Measurements from ENCODE around the gene DLL4.
"Not testable (repeated sequence)": the region's sequence is repeated elsewhere in the genome, so short reads cannot be mapped to it uniquely, and the experiment has no call there.

DLL4 gene

DNA sequence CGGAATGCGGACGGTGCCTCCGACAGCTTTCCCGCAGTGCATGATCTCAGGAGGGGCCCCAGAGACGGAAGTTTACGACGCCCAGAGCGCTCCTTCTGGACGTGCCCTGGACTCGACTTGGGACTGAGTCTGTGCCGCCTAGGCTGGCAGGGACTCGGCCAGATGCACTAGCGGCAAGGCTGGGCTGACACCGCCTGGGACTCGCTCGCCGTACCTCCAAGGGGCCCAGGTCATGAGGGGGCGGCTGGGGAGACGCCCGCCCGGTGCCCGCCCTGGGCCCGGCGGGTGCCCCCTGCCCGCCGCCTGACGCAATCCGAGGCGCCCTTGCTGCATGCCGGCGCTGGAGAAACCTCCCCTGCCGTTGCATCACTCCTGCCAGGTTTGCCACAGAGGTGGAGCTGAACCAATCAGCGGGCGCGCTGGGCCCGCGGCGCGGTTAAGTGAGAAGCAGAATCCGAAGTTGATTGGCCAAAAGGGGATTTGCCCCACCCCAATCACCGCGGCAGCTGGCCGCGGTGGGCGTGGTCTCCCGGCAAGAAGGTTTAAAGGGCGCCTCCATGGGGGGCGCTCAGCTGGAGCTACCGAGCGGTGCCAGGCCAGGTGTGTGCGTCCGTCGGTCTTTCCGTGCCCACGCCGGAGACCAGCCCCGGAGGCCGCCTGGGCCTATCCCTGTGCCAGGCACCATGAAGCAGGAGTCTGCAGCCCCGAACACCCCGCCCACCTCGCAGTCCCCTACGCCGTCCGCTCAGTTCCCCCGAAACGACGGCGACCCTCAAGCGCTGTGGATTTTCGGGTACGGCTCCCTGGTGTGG is 24.0 kb downstream of the DLL4 start, which contains the start of gene CHAC1:
TSS of gene CHAC1 (plus strand) at position 571 of the 812 bp plus-strand sequence. CDS start at position 684, 113 bp downstream.
- Histone ChIP-seq H3K27ac (ENCODE audit: low read depth in 2 of 2, low read length in 2 of 2) (peak within 1 kb of the TSS; percentile 83 to 89), H3K9ac (ENCODE audit: low read depth in 1 of 2, low read length in 2 of 2) (peak within 1 kb of the TSS; percentile 72 to 79), H3K4me1 (ENCODE audit: control insufficient read depth in 2 of 2, insufficient read depth in 2 of 2, low read length in 2 of 2) (peaks cover 15 to 24% of the 10 kb centered on the region in 2 donors), H3K27me3 (ENCODE audit: control insufficient read depth in 2 of 2, insufficient read depth in 2 of 2, low read length in 2 of 2) (no peaks in the 10 kb centered on the region), H3K4me3 (ENCODE audit: low read length in 2 of 2) (peak within 1 kb of the TSS; percentile 79 to 84), H3K36me3 (ENCODE audit: control insufficient read depth in 2 of 2, insufficient read depth in 2 of 2, low read length in 2 of 2) (no peaks in the 10 kb centered on the region), H3K9me3 (ENCODE audit: control insufficient read depth in 2 of 2, low read length in 2 of 2) (no peaks in the 10 kb centered on the region)

DNA sequence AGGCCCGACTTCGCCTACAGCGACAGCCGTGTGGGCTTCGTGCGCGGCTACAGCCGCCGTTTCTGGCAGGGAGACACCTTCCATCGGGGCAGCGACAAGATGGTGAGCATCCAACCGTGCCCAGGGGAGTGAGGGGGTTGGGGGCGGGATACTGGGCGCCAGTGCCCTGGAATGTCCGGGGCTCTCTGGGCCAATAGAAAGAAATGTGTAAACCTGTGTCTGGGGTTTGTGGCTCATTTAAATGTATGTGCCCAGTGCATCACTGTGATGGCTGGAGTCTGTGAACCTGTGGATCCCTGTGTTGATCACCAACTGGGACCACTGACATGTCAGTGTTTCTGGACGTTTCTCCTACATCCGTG is 24.6 kb downstream of the DLL4 start:
- no peaks in the 10 kb centered on the region for H3K36me3 ChIP-seq (ENCODE audit: control insufficient read depth in 2 of 2, insufficient read depth in 2 of 2, low read length in 2 of 2)
- peaks cover 15 to 24% of the 10 kb centered on the region in 2 donors for H3K4me1 ChIP-seq (ENCODE audit: control insufficient read depth in 2 of 2, insufficient read depth in 2 of 2, low read length in 2 of 2)
- peak overlapping the region; percentile 54 to 72 for H3K9ac ChIP-seq (ENCODE audit: low read depth in 1 of 2, low read length in 2 of 2)
- H3K9me3 ChIP-seq (ENCODE audit: control insufficient read depth in 2 of 2, low read length in 2 of 2): no peaks in the 10 kb centered on the region
- peak overlapping the region in 1 of 2 donors; percentile 53 for H3K27ac ChIP-seq (ENCODE audit: low read depth in 2 of 2, low read length in 2 of 2)
- no peaks in the 10 kb centered on the region for H3K27me3 ChIP-seq (ENCODE audit: control insufficient read depth in 2 of 2, insufficient read depth in 2 of 2, low read length in 2 of 2)
- peak overlapping the region; percentile 79 to 84 for H3K4me3 ChIP-seq (ENCODE audit: low read length in 2 of 2)

DNA sequence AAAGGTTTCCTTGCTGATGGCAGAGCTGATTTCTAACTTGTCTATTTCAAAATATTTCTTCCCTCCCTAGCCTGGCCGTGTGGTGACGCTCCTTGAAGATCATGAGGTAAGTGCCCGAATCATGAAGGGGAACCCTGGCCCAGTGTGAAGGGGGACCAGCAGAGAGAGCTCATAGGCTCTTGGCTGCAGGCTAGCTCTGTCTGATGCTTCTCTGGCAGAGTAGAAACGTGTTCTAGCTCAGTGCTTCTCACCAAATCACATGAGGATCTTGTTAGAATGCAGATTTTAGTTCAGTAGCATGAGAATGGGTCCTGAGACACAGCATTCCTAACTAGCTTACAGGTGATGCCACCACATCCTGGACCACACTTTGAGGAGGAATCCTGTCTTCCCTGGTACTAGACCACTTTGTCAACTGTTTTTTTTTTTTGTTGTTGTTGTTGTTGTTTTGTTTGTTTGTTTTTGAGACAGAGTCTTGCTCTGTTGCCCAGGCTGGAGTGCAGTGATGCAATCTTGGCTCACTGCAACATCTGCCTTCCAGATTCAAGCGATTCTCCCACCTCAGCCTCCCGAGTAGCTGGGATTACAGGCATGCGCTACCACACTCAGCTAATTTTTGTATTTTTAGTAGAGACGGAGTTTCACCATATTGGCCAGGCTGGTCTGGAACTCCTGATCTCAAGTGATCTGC is 25.2 kb downstream of the DLL4 start:
- H3K4me1 ChIP-seq (ENCODE audit: control insufficient read depth in 2 of 2, insufficient read depth in 2 of 2, low read length in 2 of 2): peaks cover 14 to 22% of the 10 kb centered on the region in 2 donors
- H3K36me3 ChIP-seq (ENCODE audit: control insufficient read depth in 2 of 2, insufficient read depth in 2 of 2, low read length in 2 of 2); H3K27ac ChIP-seq (ENCODE audit: low read depth in 2 of 2, low read length in 2 of 2); H3K9me3 ChIP-seq (ENCODE audit: control insufficient read depth in 2 of 2, low read length in 2 of 2); H3K27me3 ChIP-seq (ENCODE audit: control insufficient read depth in 2 of 2, insufficient read depth in 2 of 2, low read length in 2 of 2); H3K9ac ChIP-seq (ENCODE audit: low read depth in 1 of 2, low read length in 2 of 2): not testable (repeated sequence)
- H3K4me3 ChIP-seq (ENCODE audit: low read length in 2 of 2): peak overlapping the region in 1 of 2 donors; percentile 79

GRCh38 chr15:40955141-40955903 is 26.2 kb downstream of the DLL4 start:
- no peaks in the 10 kb centered on the region for H3K36me3 ChIP-seq (ENCODE audit: control insufficient read depth in 2 of 2, insufficient read depth in 2 of 2, low read length in 2 of 2)
- peaks cover 8 to 19% of the 10 kb centered on the region in 2 donors for H3K4me1 ChIP-seq (ENCODE audit: control insufficient read depth in 2 of 2, insufficient read depth in 2 of 2, low read length in 2 of 2)
- H3K9me3 ChIP-seq (ENCODE audit: control insufficient read depth in 2 of 2, low read length in 2 of 2): no peaks in the 10 kb centered on the region
- no peaks in the 10 kb centered on the region for H3K27me3 ChIP-seq (ENCODE audit: control insufficient read depth in 2 of 2, insufficient read depth in 2 of 2, low read length in 2 of 2)
- H3K4me3 ChIP-seq (ENCODE audit: low read length in 2 of 2): no peak overlapping the region
- no peak overlapping the region for H3K27ac ChIP-seq (ENCODE audit: low read depth in 2 of 2, low read length in 2 of 2)
- H3K9ac ChIP-seq (ENCODE audit: low read depth in 1 of 2, low read length in 2 of 2): peak overlapping the region in 1 of 2 donors; percentile 17

DNA sequence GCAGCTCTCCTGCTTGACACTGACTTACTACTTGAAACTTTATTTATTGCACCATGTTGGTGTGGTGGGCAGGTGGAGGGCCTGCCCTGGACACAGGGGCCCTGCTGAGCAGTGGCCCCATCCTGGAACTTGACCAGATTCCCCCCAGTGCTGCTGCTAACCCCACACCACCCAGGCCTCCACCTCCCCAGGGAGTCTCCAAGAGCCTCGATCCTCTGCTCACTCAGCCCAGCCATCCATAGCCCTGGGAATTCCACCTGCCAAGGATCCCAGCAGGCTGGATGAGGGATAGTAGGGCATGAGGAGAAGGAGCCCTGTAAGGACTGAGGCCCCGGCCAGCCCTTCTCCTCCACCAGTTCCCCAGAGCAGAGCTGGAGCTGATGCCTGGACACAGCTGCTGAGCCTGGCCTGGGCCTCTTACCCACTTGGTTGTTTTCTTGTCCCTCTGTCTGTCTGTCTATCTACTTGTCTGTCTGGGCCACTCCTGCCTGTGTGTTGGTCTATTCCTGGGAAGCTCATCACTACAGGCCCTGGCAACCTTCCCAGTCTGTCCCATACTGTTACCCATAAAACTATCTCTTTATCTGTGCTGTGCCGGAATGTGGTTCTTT is 26.9 kb downstream of the DLL4 start:
- no peaks in the 10 kb centered on the region for H3K36me3 ChIP-seq (ENCODE audit: control insufficient read depth in 2 of 2, insufficient read depth in 2 of 2, low read length in 2 of 2)
- H3K4me3 ChIP-seq (ENCODE audit: low read length in 2 of 2): no peak overlapping the region
- H3K9me3 ChIP-seq (ENCODE audit: control insufficient read depth in 2 of 2, low read length in 2 of 2): no peaks in the 10 kb centered on the region
- H3K4me1 ChIP-seq (ENCODE audit: control insufficient read depth in 2 of 2, insufficient read depth in 2 of 2, low read length in 2 of 2): peaks cover 14 to 25% of the 10 kb centered on the region in 2 donors
- H3K27ac ChIP-seq (ENCODE audit: low read depth in 2 of 2, low read length in 2 of 2): no peak overlapping the region
- no peaks in the 10 kb centered on the region for H3K27me3 ChIP-seq (ENCODE audit: control insufficient read depth in 2 of 2, insufficient read depth in 2 of 2, low read length in 2 of 2)
- H3K9ac ChIP-seq (ENCODE audit: low read depth in 1 of 2, low read length in 2 of 2): no peak overlapping the region

DNA sequence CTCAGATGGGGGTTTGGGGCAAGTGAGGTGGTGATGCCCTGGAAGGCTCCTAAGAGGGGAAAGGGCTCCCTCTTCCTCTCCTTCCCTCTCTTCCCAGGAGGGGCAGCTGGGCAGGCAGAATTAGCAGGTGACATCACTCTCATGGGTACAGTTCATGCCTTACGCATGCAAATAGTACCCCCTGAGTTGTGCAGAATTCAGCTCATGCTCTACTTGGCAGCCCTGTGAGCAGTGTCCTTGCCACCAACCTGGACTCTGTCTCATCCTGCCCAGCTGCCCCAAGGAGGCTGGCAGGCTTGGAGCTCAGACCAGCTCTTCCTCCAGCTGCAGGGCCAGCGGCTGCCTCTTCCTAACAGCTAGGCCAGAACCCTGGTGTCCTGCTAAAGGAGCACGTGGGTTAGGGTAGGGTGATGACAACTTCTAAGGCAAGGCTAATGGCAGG is 27.4 kb downstream of the DLL4 start:
- no peaks in the 10 kb centered on the region for H3K36me3 ChIP-seq (ENCODE audit: control insufficient read depth in 2 of 2, insufficient read depth in 2 of 2, low read length in 2 of 2)
- H3K4me3 ChIP-seq (ENCODE audit: low read length in 2 of 2): no peak overlapping the region
- H3K27me3 ChIP-seq (ENCODE audit: control insufficient read depth in 2 of 2, insufficient read depth in 2 of 2, low read length in 2 of 2): no peaks in the 10 kb centered on the region
- H3K27ac ChIP-seq (ENCODE audit: low read depth in 2 of 2, low read length in 2 of 2): peak overlapping the region in 1 of 2 donors; percentile 11
- no peak overlapping the region for H3K9ac ChIP-seq (ENCODE audit: low read depth in 1 of 2, low read length in 2 of 2)
- H3K9me3 ChIP-seq (ENCODE audit: control insufficient read depth in 2 of 2, low read length in 2 of 2): no peaks in the 10 kb centered on the region
- H3K4me1 ChIP-seq (ENCODE audit: control insufficient read depth in 2 of 2, insufficient read depth in 2 of 2, low read length in 2 of 2): peaks cover 14 to 28% of the 10 kb centered on the region in 2 donors

DNA sequence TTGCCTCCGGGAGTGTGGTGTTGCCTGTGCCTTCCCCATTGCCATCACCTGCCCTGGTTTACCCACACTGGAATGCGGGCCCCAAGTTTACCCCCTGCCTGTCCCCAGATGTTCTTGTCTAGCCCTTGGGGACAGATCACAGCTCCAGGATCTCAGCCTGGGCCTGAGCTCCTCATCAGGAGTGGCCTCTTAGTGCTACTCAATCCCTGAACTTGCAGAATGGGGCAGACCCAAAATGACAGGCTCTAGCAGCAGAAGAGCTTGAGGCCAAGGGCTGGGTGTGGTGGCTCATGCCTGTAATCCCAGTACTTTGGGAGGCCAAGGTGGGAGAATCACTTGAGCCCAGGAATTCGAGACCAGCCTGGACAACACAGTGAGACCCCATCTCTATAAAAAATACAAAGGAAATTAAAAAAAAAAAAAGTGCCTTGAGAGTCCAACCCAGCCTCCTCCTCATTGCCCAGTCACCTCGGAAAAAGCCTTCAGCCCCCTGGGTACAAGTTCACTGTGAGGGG is 28.0 kb downstream of the DLL4 start:
- no peaks in the 10 kb centered on the region for H3K27me3 ChIP-seq (ENCODE audit: control insufficient read depth in 2 of 2, insufficient read depth in 2 of 2, low read length in 2 of 2)
- H3K4me1 ChIP-seq (ENCODE audit: control insufficient read depth in 2 of 2, insufficient read depth in 2 of 2, low read length in 2 of 2): peaks cover 13 to 26% of the 10 kb centered on the region in 2 donors
- no peak overlapping the region for H3K9ac ChIP-seq (ENCODE audit: low read depth in 1 of 2, low read length in 2 of 2)
- H3K4me3 ChIP-seq (ENCODE audit: low read length in 2 of 2): no peak overlapping the region
- no peaks in the 10 kb centered on the region for H3K36me3 ChIP-seq (ENCODE audit: control insufficient read depth in 2 of 2, insufficient read depth in 2 of 2, low read length in 2 of 2)
- H3K9me3 ChIP-seq (ENCODE audit: control insufficient read depth in 2 of 2, low read length in 2 of 2): no peaks in the 10 kb centered on the region
- peak overlapping the region in 1 of 2 donors; percentile 11 for H3K27ac ChIP-seq (ENCODE audit: low read depth in 2 of 2, low read length in 2 of 2)

DNA sequence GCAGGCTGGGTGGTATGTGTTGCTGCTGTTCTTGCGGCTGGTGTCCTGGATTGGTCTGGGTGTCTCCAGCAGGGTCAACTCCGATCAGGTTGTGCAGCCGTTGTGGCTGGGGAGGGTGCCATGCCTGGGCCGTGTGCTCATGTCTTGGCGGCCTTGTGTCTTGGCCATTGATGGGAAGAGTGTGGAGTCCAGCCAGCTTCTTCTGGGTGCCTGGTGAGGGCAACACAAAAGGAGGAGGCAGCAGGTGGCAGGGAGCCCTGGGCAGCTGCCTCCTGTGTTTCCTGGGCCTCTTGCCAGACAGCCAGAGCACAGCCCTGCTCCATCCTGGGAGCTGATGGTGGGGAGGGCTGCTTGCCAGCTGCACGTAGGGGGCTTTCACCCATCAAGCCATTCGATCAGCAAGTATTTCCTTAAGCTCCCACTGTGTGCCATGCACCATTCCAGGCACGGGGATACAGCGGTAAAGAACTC is 28.5 kb downstream of the DLL4 start:
- Histone ChIP-seq H3K36me3 (ENCODE audit: control insufficient read depth in 2 of 2, insufficient read depth in 2 of 2, low read length in 2 of 2) (no peaks in the 10 kb centered on the region), H3K9ac (ENCODE audit: low read depth in 1 of 2, low read length in 2 of 2) (no peak overlapping the region), H3K27me3 (ENCODE audit: control insufficient read depth in 2 of 2, insufficient read depth in 2 of 2, low read length in 2 of 2) (no peaks in the 10 kb centered on the region), H3K4me1 (ENCODE audit: control insufficient read depth in 2 of 2, insufficient read depth in 2 of 2, low read length in 2 of 2) (peaks cover 8 to 21% of the 10 kb centered on the region in 2 donors), H3K4me3 (ENCODE audit: low read length in 2 of 2) (no peak overlapping the region), H3K9me3 (ENCODE audit: control insufficient read depth in 2 of 2, low read length in 2 of 2) (no peaks in the 10 kb centered on the region), H3K27ac (ENCODE audit: low read depth in 2 of 2, low read length in 2 of 2) (no peak overlapping the region)

DNA sequence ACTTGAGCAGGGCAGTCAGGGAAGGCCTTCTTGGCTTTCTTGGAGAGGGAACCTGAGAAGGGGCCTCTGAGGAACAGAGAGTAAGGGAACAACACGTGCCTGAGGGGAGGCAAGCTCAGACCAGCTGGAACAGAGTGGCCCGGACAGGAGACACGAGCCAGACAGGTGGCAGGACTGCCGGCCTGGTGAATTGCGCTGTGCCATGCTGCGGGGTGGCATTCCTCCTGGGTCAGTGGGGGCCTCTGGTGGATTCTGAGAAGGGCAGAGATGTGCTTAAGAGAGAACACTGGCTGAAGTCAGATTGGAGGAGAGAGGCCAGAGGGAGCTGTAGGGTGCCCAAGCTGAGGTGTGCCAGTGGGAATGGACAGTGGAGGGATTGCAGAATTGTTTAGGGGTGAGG is 29.0 kb downstream of the DLL4 start:
- Histone ChIP-seq H3K27ac (ENCODE audit: low read depth in 2 of 2, low read length in 2 of 2) (no peak overlapping the region), H3K4me3 (ENCODE audit: low read length in 2 of 2) (no peak overlapping the region), H3K4me1 (ENCODE audit: control insufficient read depth in 2 of 2, insufficient read depth in 2 of 2, low read length in 2 of 2) (peaks cover 6 to 19% of the 10 kb centered on the region in 2 donors), H3K27me3 (ENCODE audit: control insufficient read depth in 2 of 2, insufficient read depth in 2 of 2, low read length in 2 of 2) (no peaks in the 10 kb centered on the region), H3K36me3 (ENCODE audit: control insufficient read depth in 2 of 2, insufficient read depth in 2 of 2, low read length in 2 of 2) (no peaks in the 10 kb centered on the region), H3K9ac (ENCODE audit: low read depth in 1 of 2, low read length in 2 of 2) (no peak overlapping the region), H3K9me3 (ENCODE audit: control insufficient read depth in 2 of 2, low read length in 2 of 2) (no peaks in the 10 kb centered on the region)

Data from mucosa of rectum (tissue), 2 donors.